ENCODE results near the gene DUS1L.

Gene DUS1L

DNA sequence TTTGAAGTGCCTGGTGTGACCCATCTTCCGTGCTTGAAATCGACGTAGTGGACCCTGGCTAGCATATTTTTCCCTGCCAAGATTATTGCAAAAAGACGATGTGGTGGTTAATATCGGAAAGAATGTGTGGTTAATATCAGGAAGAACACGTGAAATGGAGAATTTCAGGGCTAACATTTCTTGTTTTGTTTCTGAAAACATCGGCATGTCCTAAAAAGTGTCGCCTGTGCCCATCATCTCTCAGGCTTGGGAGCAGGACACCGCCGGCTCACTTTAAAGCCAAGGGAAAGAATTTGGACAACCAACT lies 27.8 kb downstream of the DUS1L start:
- TF ChIP-seq CTCF (IDR thresholded peaks at IDR 0.05; ENCODE audit: low read depth, low read length, missing control alignments), result no peak
- no peak for DNase-seq (ENCODE audit: low read depth)
- H3K4me3 ChIP-seq (ENCODE audit: low read depth, low read length), result peak overlapping the region; percentile 16

GRCh38 chr17:82037092-82037888 lies 28.3 kb downstream of the DUS1L start, which contains the start of gene DCXR:
DCXR (minus strand) TSS chr17:82037697; CDS start chr17:82037682, 15 bp downstream.
- DNase-seq (ENCODE audit: low read depth), result peak; percentile 82
- TF ChIP-seq CTCF (IDR thresholded peaks at IDR 0.05; ENCODE audit: low read depth, low read length, missing control alignments), result peak; percentile 84
- H3K4me3 ChIP-seq (ENCODE audit: low read depth, low read length), result peak within 1 kb of the TSS; percentile 51

DNA sequence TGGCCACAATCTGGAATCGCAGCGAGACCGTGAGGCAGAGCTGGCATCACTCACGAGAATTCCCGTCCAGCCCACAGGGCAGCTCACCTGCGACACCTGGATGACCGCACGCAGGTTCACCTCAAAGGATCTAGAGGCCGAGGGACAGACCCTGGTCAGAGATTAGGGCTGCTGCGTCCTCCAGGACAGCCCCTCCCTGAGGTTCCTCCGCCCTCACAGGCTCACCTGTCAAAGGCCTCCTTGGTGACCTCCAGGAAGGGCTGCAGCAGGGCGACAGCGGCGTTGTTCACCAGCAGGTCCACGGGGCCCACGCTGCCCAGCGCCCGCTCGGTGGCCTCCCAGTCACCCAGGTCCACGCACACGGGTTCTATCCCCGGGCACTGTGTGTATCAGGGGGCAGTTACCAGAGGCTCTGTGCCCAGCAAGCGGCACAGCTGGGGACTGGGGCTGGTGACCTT lies 28.9 kb downstream of the DUS1L start:
- DNase-seq (ENCODE audit: low read depth), result no peak
- no peak for TF ChIP-seq CTCF (IDR thresholded peaks at IDR 0.05; ENCODE audit: low read depth, low read length, missing control alignments)

GRCh38 chr17:82035956-82036633 lies 29.5 kb downstream of the DUS1L start:
- TF ChIP-seq CTCF (IDR thresholded peaks at IDR 0.05; ENCODE audit: low read depth, low read length, missing control alignments), result no peak
- DNase-seq (ENCODE audit: low read depth), result no peak
- peak overlapping the region; percentile 51 for H3K4me3 ChIP-seq (ENCODE audit: low read depth, low read length)

More for the DNA sequence above, 28.9 kb downstream of the DUS1L start:
- peak overlapping the region; percentile 51 for H3K4me3 ChIP-seq (ENCODE audit: low read depth, low read length)

- TF ChIP-seq CTCF (IDR thresholded peaks at IDR 0.05; ENCODE audit: low read depth, low read length, missing control alignments), result no peak
- no peak overlapping the region for H3K4me3 ChIP-seq (ENCODE audit: low read depth, low read length)
- no peak for DNase-seq (ENCODE audit: low read depth)
These were observed 30.1 kb downstream of the DUS1L start for GRCh38 chr17:82035488-82035887.

- no peak overlapping the region for H3K4me3 ChIP-seq (ENCODE audit: low read depth, low read length)
- DNase-seq (ENCODE audit: low read depth), result no peak
- no peak for TF ChIP-seq CTCF (IDR thresholded peaks at IDR 0.05; ENCODE audit: low read depth, low read length, missing control alignments)
These were observed 31.1 kb downstream of the DUS1L start for GRCh38 chr17:82034371-82035011.
